ENCODE data around the gene ITIH4.

- TF ChIP-seq CTCF (IDR thresholded peaks at IDR 0.05), result no peak
- TF ChIP-seq EZH2 (IDR thresholded peaks at IDR 0.05; ENCODE audit: borderline replicate concordance, insufficient read depth, low read depth, low read length, poor library complexity, severe bottlenecking), result no peak
Observed at GRCh38 chr3:52829482-52829881, 990 bp downstream of the ITIH4 start.

All from B cell (primary cell).